PC-3 (cell line): ENCODE measurements around the gene FAM13A.

Experiments
- CTCF ChIP-seq: fragments of 300-600 bp; sonication (generic); conservative IDR thresholded peaks from 2 replicates; pipeline ENCODE4 v1.5.1; 2017; ENCODE audit warnings: antibody characterized with exemption, low read depth, mild to moderate bottlenecking, low read length
- EZH2 ChIP-seq: fragments of 300-600 bp; sonication (generic); IDR thresholded peaks from one replicate; pipeline ENCODE4 v1.6.1; 2017; ENCODE audit warnings: antibody characterized with exemption, mild to moderate bottlenecking, low read length; ENCODE audit not compliant: unreplicated experiment
- EZH2phosphoT487 ChIP-seq: fragments of 300-600 bp; sonication (generic); IDR thresholded peaks from 2 replicates; pipeline ENCODE4 v1.6.1; 2018; ENCODE audit warnings: mild to moderate bottlenecking, antibody characterized with exemption, low read length, borderline replicate concordance

GRCh38 chr4:88719381-88719780 is 337.6 kb downstream of the FAM13A start:
- no peak for TF ChIP-seq CTCF
- no peak for TF ChIP-seq EZH2
- TF ChIP-seq EZH2phosphoT487: no peak
